ENCODE results near the gene ADCY9.

DNA sequence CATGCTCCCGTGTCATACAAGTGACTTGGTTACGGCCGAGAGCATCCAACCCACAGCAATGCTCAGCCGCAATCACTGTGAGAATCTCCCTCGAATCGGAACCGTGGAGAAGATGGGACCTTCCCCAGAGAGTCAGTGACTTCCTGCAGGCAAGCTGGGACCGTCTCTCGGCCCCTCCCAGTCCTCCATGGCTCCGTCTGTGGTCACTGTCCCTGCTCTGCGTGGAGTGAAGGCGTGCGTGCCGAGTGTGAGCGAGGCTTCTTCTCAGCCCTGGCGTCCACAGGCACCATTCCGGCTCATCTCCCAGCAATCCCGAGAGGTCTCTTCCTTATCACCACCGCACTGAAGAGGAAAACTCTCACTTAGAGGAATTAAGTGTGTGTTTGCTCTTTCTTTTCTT lies 113.1 kb downstream of the ADCY9 start:
- TF ChIP-seq CTCF (IDR thresholded peaks at IDR 0.05) (no peak), POLR2A (IDR thresholded peaks at IDR 0.05) (no peak)

Measured in esophagus squamous epithelium (tissue), 4 donors.